Prostate gland (tissue), 2 donors: ENCODE measurements around the gene DYNLT2B.

ENCODE experiments used
- POLR2A ChIP-seq: fragments of 450-650 bp; IDR thresholded peaks from one replicate; pipeline ENCODE4 v1.6.1; 2016; ENCODE audit warnings: antibody characterized with exemption, mild to moderate bottlenecking
- TF ChIP-seq, protein P1 (sequence below), 4 experiments: fragments of 200-600 bp in 2 of 4; fragments of 450-650 bp in 2 of 4; sonication (generic) in 2 of 4; IDR thresholded peaks; 1 replicate in 3 of 4; 2 replicates in 1 of 4; pipeline ENCODE4 v1.5.1; 2016 to 2019; ENCODE audit warnings: antibody characterized with exemption in 4 of 4, mild to moderate bottlenecking in 2 of 4, moderate library complexity in 2 of 4

DNA sequence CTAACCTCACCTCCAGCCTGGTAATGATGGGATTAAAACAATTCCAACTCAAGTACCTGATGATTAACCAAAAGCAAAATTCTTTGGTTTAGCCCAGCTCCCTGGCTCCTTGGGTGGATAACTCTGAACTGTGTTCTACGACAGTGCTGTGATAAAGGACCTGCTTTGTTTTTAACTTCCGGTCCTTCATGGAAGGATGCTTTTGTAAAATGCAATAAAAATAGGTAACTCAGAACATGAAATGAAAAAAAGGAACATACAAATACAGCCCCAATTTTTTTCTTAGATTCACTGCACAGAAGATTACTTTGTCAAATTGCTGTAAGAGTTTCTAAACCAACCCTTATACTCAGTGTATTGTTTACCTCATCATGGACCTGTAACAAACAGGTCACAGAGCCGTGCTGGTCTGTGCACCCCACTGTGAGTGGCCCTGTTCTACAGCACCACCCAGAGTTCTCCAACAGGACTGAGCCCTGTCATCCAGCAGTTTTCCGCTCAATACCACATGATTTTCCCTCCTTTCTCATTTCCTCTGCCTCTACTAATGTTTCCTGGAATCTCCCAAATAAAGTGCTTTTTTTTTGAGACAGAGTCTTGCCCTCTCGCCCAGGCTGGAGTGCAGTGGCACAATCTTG lies 25.6 kb downstream of the DYNLT2B start:
- TF ChIP-seq, protein P1, sequence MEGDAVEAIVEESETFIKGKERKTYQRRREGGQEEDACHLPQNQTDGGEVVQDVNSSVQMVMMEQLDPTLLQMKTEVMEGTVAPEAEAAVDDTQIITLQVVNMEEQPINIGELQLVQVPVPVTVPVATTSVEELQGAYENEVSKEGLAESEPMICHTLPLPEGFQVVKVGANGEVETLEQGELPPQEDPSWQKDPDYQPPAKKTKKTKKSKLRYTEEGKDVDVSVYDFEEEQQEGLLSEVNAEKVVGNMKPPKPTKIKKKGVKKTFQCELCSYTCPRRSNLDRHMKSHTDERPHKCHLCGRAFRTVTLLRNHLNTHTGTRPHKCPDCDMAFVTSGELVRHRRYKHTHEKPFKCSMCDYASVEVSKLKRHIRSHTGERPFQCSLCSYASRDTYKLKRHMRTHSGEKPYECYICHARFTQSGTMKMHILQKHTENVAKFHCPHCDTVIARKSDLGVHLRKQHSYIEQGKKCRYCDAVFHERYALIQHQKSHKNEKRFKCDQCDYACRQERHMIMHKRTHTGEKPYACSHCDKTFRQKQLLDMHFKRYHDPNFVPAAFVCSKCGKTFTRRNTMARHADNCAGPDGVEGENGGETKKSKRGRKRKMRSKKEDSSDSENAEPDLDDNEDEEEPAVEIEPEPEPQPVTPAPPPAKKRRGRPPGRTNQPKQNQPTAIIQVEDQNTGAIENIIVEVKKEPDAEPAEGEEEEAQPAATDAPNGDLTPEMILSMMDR (IDR thresholded peaks at IDR 0.05): no peak
- no peak for TF ChIP-seq POLR2A
